HG02973 (cell line): ENCODE measurements around the gene RNF144A.
"Not testable (repeated sequence)": the region's sequence is repeated elsewhere in the genome, so short reads cannot be mapped to it uniquely, and the experiment has no call there.

Experiments
- ATAC-seq: cut with Tn5 transposase; IDR thresholded peaks from one replicate; pipeline ENCODE4 v1.9.1; 2021; ENCODE audit warnings: moderate library complexity; ENCODE audit not compliant: unreplicated experiment

Gene RNF144A

DNA sequence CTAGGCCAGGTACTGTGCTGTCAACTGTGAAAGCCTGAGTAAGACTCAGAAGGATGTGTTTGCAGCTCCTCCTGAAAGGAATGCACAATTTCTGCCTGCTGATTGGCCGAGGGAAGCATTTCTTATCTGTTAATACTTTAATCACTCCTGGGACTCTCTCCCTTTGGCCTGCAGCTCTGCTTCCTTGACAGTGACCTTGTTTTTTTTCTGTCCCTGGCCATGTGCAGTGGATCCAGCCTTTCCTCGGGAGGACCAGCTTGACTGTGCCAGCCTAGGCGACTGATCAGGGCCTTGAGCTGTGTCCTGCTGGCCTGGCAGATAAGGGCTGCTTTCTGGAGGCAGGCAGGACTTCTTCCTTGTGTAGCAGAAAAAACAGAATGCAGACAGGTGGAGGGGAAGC lies 10.0 kb downstream of the RNF144A start:
- no peak for ATAC-seq

DNA sequence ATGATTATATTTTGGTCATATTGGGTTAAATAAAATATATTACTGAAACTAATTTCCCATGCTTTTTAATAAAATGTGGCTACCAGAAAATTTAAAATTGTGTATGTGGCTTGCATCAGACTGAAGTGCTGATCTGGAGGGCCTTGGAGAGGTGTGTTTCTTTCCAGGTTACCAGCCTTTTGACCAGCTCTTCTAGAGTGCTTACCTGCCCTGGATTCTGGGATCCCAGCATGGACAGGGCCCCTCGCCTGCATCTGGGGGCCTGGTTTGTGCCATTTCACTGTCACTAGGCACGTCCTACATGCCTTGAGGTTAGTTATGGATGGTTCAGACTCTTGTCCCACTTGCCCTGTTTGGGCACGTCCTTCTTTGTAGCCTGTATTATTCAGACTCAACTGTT lies 10.5 kb downstream of the RNF144A start:
- no peak for ATAC-seq

DNA sequence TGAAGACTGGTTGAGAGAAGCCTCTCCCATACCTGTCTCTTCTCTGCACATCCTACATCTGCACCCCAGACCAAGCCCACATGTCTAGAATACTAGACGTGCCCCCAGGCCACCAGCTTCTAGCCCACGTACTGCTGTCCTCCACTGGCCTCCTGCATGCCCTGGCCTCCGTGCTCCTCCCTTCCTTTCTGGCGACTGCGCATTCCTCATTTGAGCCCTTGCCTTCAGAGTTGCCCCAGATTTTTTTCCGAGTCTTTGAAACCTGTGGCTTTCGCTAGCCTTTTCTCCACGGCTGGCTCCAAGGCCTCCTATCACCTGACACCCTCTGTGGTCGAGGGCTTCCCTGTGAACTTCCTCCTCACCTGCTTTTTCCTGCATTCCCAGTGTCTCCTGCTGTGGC lies 11.2 kb downstream of the RNF144A start:
- ATAC-seq, result no peak

DNA sequence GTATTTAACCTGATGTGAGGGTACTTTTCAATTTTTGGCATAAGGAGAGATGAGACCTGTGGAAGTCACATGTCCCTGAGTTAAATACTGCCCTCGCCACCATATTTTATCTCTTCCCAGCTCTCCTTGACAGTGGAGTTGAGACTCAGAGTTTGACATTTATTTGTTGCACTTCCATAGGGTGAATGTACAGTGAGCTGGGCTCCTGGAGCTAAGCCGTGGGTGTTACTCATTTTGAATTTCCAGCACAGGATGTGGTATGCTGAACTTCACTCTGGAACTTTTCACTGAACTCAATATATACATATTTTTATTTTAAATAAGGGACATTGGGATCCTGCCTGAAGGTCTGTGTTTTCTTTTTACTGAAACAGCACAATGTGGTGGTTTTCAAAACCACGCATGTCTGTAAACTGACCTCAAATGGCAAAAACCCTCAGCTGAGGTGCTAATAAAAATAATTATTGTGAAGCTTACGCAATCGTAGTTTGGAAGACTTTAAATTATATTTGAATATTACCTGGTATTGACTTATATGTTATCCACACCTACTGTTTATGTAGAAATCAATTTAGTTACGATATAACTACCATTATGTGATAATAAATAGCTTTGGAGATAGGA lies 12.1 kb downstream of the RNF144A start:
- ATAC-seq, result no peak

DNA sequence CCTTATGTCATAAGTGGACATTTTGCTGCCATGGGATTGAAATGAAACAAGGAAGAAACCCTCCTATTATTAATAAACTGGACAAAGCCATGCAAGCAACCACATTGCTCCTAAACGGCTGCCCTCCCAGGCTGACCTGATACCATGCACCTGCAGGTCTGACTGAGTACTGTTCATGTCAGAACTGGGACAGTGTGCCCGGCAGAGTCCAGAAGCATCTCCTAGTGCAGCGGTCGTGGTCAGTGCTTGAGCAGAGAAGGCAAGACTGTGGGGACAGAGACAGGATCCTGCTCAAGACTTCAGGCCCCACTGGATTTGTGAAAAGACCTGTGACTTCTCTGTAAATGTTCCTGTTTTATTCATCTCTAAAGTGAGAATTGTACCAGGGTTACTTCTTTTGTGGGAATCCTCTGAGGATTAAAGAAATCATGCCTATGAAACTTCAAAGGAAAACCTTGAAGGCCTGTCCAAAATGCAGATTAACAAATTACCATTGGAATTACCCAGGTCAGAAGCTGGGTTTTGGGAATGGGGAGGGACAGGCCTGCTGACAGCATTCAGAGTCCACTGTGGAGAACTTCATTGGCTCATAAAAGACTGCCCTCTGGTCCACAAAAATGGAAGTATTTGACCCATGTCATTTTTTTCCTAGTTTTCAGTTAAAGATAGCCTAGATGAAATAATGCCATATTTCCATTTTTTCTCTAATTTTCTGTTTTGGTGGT lies 13.9 kb downstream of the RNF144A start:
- ATAC-seq, result no peak

DNA sequence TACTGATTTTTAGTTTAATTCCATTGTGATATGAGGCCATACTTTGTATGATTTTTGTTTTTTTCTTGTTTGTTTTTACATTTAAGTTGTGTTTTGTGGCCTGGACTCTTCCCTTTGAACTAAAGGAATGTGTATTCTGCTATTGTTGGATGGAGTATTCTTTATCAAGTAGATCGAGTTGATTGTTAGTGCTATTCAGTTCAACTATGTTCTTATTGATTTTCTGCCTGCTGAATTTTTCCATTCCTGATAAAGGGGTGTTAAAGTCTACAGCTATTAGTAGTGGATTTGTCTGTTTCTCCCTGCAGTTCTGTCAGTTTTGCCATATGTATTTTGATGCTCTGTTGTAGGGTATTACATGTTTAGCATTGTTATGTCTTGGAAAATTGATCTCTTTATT lies 14.5 kb downstream of the RNF144A start:
- ATAC-seq, result no peak

DNA sequence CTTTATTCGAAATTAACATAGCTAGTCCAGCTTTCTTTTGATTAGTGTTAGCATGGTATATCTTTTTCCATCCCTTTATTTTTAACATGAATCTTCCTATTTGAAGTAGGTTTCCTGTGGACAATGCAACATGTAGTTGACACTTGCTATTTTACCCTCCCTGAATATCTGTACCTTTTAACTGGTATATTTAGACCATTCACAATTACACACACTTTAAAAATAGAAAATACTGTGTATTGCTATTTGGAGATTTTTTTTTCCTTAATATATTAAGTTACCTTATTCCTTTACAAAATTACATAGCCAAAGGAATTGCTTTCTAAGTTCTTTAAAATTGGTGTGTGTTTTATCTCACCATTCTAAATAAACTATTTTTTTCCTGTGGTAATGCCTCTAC lies 15.0 kb downstream of the RNF144A start:
- ATAC-seq, result no peak

DNA sequence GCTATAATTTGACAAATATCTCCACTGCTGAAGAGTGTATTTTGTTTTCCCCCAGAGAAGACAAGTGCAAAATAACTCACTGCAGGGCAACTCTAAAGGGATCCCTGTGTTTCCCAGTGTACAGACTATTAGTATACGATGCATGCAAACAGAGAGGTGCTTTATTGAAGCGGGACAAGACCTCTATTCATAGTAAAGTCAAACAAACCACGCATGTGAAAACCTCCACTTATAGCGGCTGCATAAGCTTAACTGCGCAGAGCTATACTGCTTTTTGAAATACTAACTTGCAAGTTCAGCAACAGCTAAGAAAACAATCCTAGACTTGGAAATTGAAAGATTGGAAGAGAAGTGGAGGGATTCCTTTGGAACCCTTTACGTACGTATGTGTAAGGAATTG lies 15.6 kb downstream of the RNF144A start:
- no peak for ATAC-seq

DNA sequence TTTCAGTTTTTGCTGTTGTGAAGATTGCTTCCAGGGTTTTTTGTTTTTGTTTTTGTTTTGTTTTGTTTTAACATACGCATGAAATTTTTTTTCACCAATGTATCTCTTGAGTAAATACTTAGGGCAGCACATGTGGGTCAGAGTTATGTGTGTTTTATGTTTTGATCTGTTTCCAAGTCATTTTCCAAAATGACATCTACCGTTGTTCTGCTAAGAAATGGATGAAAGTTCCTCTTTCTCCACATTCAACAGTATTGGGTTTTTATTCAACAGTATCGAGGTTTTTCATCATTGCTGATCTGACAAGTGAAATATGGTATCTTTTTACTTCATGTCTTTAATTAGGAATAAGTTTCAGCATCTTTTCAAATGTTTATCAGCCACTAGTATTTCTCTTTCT lies 16.7 kb downstream of the RNF144A start:
- no peak for ATAC-seq

DNA sequence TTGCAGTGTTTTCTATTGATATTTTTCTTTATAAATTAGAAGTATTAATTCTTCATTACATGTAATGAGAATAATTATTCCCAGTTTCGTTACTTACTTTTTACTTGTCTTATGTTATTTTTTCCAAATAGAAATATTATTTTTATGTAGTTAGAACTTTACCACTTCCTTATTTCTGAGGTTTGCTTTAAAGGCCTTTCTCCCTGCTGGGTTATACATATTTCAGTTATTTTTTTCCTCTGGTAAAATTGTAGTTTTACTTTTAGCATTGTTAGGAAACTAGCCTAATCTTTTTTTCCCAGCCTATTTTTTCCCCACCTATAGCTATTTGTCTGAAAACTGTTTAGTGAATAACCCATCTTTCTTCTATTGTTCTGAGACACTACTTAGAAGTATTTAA lies 17.1 kb downstream of the RNF144A start:
- no peak for ATAC-seq

DNA sequence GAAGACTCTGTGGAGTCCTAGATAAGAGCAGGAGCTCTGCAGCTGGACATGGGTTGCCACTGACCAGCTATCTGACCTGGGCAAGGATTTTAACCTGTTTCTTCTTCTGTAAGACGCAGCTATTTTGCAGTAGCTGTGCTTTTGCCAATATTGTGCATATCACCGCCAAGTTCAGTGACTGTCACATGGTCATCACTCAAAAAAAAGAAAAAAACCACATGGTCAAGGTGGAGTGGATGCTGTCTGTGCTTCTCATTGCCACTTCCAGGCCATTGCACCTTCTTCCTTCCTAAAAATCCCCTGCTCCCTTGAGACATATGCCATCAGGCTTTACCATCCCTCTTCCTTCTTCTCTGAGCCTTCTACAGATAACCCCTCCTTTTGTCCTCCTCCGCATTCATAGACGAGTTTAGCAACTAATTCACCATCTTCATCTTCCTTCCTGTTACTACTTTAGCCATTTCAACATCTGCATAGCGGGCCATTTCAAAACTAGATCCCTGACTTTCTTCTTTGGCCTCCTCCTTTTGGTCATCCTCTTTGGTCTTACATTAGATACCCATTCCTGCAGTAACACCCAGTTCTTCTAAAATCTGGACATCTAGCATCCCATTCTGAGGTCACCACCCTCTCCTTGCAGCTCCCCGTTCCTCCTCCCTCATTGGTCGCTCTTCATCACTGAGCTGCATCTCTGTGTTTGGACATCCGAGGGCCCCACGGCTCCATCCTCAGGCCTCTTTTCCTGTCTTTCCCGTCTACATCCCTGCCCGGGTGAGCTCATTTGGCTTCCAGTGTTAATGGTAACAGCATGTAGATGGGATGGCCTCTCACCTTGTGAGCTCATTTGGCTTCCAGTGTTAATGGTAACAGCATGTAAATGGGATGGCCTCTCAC lies 17.8 kb downstream of the RNF144A start:
- ATAC-seq, result no peak

DNA sequence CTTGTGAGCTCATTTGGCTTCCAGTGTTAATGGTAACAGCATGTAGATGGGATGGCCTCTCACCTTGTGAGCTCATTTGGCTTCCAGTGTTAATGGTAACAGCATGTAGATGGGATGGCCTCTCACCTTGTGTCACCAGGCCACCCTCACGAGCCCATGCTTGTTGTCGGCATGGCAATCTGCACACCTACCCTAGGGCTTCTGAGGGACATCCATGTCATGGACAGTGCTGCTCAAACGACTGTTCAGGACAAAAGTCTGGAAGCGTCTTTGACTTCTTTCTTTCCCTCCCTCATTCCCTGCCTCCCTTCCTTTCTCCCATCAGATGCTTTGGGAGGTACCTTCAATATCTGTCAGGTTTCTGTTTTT lies 18.4 kb downstream of the RNF144A start:
- ATAC-seq, result not testable (repeated sequence)

DNA sequence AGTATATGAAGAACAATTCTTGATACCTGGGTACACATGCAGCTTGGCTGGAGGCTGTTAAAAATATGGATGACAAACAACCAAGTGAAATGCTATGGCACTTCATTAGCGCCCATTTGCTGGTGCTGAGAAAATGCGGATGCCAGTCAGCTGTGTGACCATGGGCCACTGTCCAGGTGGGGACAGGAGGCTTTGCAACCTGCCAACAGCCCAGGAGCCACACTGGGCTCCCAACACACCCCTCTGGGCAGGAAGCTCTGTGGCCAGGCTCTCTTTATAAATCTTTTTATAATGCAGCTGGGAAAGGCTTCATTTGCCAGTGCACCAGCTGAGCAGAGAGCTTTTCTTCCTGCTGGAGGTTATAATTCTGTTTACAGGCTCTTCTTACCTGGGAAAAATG lies 19.9 kb downstream of the RNF144A start:
- no peak for ATAC-seq

DNA sequence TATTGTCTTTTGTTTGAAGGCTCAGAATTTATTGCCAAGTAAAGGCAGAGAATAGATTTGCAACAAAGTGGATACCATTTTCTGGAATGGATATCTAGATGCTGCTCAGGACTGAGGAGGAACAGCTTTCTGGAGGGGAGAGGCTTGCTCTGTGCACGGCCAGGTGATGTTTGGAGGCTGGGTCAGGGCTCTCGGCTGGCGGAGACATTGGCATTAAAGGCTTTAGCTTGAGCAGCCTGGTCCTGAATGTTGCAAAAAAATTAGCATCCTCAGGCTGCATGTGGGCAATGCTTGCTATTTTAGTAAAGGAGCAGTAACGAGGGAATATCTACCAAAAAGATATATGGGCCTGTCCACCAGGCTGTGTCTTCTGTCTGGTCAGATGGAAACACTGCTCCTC lies 20.4 kb downstream of the RNF144A start:
- ATAC-seq, result no peak

DNA sequence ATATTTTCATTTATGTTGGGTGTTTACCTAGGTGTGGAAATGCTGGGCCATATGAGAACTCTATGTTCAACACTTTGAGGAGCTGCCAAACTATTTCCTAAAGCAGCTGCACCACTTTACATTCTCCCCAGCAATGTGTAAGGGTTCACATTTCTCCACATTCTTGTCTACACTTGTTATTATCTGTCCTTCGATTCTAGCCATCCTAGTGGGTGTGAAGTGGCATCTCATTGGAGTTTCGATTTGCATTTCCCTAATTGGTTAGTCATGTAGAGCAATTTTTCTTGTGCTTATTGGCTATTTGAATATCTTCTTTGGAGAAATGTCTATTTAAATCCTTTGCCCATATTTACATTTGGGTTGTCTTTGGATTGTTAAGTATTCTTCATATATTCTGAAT lies 21.9 kb downstream of the RNF144A start:
- ATAC-seq, result no peak

DNA sequence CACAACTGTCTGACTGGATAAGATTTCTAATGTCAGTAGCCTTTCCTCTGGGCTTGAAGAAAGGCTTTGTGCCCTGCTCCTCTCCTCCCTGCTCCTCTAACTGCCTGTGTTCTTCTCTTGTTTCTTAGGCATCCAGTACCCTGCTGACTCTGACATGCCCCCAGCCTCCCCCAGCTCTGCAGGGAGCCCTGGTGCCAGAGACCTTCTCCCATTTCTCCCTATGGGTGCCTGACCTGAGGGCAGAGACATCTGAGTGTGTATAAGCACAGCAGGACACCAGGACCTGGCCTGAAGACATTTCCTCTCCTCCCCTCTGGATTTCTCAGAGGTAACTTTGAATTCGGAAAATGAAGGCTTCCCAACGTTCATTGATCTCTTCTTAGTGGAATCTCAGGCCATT lies 23.6 kb downstream of the RNF144A start:
- no peak for ATAC-seq

DNA sequence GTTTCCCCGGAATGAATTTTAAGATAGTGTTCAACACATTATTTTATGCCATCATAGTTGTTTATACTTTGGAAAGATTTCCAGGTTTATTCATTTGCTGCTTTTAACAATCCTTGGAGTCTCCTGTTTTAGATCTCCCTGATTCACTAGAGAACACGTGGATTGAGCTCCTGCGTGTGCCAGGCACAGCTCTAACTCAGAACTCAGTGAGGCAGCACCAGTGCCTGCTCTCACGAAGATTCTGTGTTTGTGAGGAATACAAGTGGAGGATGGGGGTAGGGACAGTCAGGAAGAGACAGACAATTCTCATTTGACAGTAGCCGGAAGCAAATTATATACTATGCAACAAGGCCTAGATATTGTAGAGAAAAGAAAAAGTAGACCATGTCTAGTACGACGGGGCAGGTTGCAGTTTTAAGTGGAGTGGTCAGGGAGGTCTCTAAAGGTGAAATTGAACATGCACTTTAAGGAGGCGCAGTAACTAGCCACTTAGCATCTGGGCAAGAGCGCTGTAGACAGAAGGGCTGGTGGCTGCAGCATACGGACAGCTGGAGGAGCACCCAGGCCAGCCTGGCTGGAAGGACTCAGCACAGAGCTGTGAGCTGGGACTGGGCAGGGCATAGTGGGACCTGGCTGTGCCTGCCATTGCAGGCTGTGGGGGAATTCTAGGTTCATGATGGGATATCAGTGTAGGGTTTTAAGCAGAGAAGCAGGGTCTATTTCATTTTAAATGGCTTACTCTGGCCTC lies 24.3 kb downstream of the RNF144A start:
- no peak for ATAC-seq

DNA sequence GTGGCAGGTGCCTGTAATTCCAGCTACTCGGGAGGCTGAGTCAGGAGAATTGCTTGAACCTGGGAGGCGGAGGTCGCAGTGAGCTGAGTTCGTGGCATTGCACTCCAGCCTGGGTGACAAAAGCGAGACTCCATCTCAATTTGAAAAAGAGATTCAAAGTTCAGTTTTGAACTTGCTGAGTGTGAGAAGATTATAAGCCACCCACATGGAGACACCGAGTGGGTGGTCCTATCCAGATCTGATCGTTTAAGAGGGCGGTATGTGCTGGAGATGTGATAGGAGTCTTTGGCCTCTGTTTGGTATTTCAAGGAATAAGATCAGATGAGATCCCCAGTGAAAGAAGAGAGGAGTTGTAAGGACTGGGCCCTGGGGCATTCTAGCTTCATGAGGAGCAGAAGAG lies 25.6 kb downstream of the RNF144A start:
- no peak for ATAC-seq

DNA sequence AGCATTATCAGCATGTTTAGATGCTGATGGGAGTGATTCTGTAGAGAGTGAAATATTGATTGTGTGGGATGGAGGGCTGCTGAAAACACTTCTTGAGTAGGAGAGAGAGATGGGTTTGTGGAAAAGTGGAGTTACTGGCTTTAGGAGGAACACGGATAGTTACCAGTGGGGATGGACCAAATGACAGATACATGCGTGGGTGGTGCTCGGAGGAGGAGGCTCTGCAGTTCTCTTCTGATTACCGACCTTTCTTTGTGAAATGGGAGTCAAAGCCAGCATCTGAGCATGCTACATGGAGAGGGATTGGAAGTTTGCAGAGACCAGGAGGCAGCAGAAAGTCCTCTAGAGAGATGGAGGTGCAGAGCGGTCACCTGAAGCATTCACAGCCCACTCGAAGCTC lies 26.3 kb downstream of the RNF144A start:
- no peak for ATAC-seq

DNA sequence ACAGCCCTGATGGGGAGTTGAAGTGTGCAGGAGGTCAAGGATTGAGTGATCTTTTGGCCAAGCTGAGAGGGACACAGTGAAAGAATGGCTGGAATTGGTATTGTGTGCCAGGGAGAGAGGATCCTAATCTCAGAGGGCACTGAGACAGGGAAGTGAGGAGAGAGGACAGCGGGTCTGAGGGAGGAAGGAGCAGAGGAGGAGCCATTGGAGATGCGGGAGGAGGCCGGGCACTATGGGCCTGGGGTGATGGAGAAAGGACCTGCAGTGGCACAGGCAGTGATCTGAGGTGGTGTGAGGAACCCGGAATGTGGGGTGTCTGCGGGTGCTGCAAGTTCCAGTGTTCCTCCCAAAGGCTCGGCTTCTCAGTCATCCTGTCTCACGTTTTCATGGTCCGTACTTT lies 26.8 kb downstream of the RNF144A start:
- no peak for ATAC-seq

DNA sequence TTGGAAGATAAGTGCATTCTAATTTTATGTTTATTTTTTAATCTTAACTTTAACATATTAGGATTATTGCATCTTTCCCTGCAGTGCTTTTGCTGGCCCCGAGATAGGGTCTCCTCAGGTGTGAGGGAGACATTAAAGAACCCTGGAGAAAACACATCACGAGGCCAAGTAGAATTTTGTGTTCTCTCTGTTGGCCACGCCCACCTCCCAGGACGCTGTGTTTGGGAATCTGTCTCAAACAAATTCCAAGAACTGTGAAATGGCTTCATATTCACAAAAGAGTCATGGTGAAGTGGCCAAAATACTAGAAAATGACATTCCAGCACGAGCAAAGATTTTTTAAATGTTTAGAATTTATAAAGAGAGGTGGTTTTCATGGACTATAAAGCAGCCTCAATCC lies 27.3 kb downstream of the RNF144A start:
- no peak for ATAC-seq
